Erythroblast (primary cell): ENCODE measurements around the gene AOAH.

Source experiments
- GATA1 ChIP-seq: IDR thresholded peaks from 2 replicates; pipeline ENCODE4 v1.6.1; 2011; ENCODE audit warnings: low read depth, mild to moderate bottlenecking, control low read depth, low read length, moderate library complexity
- POLR2A ChIP-seq: IDR thresholded peaks from 2 replicates; pipeline ENCODE4 v1.6.1; 2011; ENCODE audit warnings: mild to moderate bottlenecking, low read length

DNA sequence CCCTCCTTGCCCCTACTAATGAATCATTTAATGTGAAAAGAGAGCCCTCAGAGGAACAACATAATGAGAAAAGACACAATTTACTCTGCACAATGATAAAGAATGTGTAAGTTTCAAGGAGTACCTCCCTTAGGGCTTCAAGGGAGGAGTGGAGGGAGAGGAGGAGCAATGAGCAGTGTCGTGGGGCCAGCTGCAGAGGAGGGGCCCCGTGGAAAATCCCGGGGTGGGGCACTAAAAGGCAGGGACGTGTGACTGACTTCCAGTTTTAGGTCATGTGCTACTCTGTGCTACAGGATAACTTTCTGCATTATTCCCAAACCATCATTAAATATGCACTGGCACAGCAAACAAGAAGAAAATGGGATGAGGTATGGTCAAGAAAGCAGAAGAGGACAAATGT, 226.5 kb downstream of the AOAH start:
- TF ChIP-seq POLR2A (no peak), GATA1 (no peak)
